Measurements from ENCODE around the gene STON1.

GRCh38 chr2:48583961-48584360 lies 54.0 kb downstream of the STON1 start:
- no peak for TF ChIP-seq EGR1 (IDR thresholded peaks at IDR 0.05)
- no peak for TF ChIP-seq CEBPB (IDR thresholded peaks at IDR 0.05)
- TF ChIP-seq TEAD4 (IDR thresholded peaks at IDR 0.05) = no peak
